CD4-positive, alpha-beta T cell treated with Interleukin-2 at 100 ng/mL for 4 hours (primary cell): ENCODE data around the gene HCN2.

Experiments
- DNase-seq: peaks from one replicate; pipeline ENCODE4 v3.0.0-alpha.2; 2020; ENCODE audit warnings: low spot score

Gene HCN2

DNA sequence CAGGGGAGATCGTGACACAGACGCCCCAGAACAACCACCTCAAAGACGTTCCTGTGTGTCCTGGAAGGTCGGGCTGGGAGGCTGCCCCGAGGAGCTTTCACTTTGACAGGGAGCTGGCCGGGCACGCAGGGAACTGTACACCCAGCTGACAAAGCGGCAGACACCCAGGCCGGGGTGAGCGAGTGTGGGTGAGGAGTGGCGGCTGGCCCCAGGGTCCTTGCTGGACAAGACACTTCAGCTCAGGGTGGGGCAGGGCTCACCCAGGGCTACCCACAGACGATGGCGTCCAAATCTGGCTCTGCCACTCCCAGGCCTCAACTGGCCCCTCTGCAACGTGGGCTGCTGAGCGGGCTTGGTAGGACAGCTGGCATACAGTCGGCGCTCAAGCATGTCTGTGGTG lies 52.0 kb downstream of the HCN2 start:
- no peak for DNase-seq

DNA sequence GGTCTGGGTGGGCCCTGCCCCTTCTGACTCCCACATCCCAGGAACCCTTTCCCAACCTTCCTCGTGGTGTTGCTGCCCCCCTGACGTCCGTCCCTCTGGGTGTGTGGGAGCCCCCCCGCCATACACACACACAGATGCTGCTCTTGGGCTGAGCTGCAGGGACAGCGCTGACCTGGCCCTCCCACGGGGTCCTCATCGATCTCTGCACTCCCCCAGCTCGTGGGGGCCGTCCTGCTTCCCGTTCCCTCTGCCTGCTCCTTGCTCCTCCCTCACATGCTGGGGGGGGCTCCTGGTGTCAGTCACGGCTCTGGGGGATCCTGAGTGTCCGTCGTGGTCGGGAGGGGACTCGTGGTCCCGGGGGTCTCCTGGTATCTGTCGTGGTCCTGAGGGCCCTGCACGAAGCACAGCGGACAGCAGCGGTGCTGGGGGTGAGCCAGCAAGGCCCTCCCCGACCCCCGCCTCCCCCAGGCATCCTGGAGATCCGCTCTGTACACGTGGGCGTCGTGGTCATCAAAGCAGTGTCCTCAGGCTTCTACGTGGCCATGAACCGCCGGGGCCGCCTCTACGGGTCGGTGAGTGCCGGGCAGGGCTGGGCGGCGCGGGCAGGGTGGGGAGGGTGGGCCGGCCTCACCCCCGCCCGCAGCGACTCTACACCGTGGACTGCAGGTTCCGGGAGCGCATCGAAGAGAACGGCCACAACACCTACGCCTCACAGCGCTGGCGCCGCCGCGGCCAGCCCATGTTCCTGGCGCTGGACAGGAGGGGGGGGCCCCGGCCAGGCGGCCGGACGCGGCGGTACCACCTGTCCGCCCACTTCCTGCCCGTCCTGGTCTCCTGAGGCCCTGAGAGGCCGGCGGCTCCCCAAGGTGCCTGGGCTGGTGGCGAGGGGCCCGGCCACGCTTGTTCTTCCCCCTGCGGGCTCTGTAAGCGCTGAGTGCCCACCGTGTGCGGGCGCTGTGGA lies 53.4 kb downstream of the HCN2 start:
- DNase-seq: no peak

DNA sequence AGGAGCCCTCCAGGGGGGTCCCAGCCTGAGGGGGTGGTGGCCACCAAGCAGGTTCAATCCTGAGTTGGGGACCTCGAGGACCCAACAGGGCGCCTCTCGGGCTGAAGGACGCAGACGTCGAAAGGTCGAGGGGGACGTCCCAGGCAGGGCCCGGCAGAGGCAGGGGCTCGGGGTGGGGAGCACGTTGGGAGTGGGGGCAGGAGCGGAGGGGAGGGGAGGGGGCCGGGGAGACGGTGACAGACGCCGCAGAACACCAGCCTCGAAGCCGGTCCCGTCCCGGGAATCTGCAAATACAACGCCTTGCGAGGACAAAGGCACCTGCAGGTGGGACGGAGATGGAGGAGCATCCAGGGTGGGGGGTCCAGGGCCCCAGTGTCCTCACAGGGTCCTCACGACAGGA lies 54.1 kb downstream of the HCN2 start:
- DNase-seq: no peak

DNA sequence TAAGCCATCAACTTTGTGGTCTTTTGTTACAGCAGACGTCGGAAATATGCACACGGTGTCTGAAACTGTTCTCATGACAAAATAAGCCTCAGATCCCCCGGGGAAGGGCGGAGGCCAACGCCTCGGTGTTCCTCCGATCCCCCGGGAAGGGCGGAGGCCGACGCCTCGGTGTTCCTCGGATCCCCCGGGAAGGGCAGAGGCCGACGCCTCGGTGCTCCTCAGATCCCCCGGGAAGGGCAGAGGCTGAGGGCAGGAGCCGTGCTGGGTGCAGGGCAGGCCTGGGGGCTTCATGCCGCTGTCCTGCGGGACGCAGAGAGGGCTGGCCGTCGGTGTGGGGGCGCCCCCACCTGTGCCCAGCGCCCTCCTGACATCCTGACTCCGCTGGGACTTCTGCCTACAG lies 54.7 kb downstream of the HCN2 start:
- no peak for DNase-seq

DNA sequence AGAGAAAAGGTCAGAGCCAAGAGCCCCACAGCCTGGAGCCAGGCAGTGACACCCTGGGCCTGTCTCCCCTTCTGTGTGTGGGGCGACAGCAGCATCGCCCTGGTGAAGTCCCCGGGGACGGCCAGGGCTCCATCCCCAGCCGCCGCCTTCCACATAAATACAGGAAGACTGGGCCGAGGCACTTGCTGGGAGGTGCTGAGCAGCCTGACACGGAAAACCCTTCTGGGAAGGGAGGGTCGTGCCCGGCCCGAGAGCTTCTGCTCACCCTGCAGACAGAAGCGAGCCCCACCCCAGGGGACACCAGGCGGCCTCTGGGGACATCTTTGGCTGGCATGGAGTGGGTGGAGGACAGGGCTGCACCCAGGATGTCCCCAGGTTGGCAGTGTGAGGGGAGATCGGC lies 55.1 kb downstream of the HCN2 start:
- DNase-seq: no peak

DNA sequence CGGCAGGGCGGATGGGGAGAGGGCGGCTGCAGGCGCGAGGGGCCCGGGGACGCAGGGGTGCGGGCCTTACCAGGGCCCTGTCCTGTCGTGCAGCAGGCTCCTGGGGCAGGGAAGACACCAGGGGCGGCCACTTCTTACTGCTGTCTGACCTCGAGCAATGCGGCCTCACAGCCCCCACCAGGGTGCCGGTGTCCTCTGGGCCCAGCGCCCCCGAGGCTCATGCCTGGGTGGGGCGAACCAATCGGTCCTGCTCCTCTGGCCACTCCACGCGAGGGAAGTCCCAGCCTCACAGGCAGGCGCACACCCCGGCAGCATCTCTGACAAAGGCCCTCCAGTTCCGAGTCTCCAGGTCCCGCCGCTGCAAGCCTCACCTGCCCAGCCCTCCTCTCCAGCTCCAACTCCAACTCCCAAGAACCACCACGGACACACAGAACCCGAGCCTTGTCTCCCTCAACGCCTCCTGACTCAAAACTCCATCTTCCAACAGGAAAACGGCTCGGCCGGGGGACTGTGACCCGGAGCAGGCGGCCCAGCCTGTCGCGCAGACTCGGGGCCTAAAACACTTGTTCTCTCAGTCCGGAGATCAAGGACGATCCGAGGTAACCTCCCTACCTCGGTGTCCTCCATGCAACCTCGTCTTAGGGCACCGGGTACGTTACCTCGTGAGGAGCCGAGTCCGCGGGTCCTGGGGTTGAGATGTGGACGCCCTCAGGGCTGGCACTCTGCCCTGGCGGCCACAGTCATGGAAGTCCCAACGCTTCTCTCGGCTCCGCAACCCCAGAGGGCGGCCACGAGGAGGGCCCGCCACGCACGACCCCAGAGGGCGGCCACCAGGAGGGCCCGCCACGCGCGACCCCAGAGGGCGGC lies 56.5 kb downstream of the HCN2 start:
- no peak for DNase-seq

DNA sequence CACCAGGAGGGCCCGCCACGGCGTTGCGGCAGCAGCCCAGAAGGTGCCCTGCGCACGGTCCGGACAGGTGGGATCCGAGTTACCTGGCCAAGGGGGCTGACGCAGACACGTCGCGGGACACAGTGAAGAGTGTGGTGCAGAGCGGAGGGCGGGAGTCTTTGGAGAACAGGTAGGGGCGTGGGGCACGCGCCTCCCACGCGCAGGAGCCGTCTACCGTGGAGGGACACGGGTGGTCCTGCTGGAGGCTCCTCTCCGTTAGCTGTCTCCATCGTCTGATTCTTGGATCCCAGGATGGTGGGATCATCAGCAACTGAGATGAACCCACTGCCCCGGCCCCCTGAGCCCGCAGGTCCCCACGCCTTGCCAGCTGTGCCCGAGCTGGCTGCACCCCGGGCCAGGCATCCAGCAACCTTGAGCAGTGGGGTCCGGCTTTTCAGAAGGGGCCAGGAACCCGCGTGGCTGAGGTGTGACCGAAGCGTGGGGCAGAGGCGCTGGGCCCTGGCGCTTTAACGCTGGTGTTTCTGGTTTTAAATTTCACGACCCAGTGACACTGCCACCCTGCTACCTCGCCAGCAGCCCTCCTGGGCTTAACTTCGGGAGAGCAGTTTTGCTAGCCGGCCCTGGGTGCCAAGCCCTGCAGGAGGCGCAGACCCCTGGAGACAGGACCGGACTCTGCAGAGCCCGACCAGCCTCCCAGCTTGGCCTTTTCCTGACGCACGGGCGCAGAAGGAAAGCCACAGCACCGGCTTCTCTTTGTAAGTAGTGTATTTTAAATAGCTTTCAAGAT lies 57.3 kb downstream of the HCN2 start:
- no peak for DNase-seq

DNA sequence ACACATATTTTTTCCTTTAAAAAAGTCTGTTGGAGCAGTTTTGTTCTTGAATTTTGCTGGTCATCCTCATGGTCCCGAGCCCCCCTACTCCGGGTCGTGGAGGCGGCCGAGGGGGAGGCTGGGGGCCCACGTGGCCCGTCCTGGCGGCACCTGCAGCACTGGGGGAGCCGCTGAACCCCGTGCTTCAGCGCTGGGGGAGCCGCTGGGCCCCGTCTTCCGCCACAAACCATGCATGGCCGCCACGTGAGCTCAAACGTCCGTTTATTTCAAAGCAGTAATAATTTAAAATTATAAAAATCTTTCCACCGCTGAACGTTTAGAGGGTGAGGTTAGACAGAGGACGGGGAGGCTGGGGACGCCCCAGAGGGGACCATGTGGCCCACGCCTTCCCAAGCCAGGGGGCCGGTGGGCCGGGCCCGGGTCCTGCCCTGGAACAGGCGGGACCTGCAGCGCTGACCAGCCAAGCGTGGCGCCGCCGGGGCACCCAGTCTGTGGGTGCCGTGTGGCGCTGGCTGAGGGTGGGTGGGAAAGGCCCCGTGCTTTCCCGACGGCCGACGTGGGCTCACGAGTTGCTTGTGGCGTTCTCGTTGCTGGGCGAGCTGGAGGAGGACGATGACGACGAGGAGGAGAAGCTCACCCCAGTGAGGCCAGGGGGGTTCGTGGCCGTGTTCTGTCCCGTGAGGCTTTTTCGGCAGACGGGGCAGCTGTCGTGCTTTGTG lies 58.0 kb downstream of the HCN2 start:
- no peak for DNase-seq

DNA sequence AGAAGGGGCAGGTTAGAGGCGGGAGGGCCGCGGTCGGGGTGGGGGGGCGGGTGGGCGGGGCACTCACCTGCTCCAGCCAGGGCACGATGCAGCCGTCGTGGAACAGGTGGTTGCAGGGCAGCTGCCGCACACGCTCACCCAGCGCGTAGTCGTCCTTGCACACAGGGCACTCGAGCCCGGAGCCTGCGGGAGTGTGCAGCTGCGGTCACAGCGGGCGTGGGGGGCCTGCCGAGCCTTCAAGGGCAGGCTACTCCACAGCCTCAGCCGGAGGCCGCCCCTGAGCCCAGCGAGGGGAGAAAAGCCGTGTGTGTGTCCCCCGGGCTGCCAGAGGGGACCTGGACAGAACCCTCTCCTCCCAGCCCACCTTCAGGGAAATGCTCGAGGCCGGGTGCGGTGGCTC lies 58.6 kb downstream of the HCN2 start:
- DNase-seq: no peak

DNA sequence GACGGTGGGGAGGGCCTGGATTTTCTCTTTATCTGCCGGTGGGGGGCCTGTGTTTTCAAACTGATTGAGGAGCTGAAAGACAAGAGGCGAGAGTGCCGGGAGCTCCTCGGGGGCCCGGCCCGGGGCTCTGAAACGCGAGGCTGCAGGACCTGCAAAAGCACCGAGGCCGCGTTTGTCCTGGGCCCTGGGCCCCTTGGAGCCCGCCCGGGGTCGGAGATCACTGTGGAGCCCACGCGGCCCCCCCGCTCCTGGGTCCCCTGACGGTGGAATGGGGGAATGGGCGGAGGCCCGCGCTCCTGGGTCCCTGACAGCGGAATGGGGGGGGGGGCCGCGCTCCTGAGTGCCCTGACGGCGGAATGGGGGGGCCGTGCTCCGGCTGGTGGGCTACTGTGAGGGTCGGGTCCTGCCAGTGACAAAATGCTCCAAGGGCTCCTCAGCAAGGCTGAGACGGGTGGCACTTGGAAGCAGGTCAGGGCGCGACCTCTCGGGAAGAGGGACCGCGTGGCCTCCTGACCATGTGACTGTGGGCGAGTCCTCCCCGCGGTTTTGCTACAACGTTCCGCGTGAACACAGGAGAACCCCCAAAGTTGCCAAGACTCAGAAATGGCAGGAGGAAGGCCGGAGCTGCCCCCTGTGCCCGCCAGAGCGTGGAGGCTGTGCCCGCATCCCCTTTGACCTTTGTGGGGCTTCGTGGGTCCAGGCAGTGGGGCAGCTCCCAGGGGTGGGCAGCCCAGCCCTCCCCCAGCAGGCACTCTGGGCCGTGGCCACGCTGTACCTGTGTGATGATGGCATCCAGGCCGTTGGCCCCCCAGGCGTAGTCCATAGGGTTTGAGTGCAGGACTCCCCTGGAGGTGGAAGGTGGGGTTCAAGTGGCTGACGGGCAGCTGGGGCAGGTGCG lies 59.5 kb downstream of the HCN2 start:
- no peak for DNase-seq

DNA sequence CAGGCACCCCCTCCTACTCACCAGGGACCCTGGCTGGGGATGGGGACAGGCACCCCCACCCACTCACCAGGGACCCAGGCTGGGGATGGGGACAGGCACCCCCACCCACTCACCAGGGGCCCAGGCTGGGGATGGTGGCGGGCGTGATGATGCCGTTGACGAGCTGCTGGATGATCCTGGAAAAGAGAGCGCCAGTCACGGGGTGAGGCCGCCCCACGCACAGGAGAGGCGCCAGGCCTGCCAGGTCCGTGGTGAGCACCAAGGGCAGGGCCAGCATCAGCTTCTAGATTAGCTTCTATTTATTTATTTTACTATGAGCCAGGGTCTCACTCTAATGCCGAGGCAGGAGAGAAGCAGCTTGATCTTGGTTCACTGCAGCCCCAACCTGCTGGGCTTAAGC lies 60.4 kb downstream of the HCN2 start:
- no peak for DNase-seq

DNA sequence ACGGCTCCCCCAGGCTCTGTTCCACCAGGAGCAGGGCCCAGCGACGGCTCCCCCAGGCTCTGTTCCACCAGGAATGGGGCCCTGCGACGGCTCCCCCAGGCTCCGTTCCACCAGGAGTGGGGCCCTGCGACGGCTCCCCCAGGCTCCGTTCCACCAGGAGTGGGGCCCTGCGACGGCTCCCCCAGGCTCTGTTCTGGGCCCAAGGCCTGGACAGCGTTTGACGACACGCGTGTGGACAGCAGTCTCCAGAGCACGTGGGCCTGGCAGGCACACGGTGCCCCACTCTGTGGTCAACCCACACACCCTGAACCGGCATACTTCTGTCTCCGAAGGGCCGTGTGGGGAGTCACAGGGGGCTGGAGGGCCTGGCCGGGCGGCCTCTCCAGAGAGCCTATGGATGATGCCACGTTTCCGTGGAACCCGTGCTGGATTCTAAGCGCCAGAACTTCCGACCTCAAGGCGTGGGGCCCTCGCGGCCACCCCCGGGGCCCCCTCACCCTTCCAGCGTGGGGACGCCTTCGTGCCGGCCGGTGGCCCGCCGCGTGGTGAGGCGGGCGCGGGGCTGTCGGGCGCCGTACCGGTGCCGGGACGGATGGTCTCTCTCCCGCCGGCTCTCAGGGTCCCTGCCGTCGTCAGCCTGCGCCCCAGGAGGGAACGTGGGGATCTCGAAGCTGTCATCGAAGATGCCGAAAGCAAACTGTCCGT lies 61.6 kb downstream of the HCN2 start:
- DNase-seq: no peak

DNA sequence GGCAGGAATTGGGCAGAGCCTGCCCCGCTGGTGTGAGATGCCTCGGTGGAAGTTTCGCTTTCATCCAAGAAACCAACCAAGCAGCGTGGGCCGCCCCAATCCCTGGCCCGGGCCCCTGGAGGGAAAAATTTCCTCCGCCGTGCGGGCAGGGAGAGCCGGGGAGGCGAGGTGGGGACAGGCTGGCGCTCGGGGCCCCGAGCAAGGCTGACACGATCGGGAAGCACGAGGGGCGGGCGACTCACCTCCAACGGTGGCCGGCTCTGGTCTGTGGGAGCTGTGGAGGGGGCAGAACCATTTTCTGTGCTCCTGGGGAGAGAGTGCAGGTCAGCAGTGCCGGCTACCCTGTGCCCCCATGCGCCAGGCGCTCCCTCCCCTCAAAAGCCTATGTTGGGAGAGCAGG lies 62.3 kb downstream of the HCN2 start:
- no peak for DNase-seq

DNA sequence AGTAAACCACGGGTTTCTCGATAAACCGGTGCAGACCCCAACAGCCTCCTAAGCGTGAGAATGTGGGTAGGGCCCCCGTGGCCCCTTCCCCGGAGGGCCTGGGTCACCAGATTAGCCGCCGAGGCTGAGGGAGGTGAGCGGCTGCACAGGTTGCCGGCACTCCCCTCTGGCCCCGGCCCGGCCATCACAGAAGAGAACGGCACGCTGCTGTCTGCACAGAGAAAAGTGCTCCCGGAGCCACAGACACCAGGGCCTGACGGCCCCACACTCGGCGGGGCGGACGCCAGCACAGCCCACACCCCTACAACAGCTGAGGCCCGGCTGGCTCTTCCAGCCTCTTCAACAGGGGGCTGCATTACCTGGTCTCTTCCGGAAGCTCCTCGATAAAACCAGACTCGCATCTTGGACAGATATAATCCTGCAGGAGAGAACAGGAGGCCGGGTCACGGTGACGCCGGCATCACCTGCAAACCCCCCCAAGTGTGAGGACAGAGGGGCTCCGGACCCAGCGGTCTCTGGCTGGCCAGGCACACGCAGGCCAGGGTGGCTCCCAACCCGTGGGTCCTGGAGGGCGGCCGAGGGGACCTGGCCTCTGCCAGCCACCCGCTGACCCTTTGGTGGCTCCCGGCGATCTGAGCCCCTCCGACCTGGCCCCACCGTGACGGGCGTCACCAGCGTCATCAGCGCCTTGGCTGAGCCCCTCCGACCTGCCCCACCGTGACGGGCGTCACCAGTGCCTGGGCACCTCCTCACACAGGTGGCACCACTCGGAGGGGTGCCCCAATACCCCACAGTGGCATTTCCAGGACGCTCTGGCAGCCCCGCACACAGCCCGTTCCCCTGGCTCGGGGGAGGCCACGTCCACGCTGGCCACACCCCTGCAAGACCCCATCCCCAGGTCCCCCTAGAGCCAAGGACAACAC lies 63.0 kb downstream of the HCN2 start:
- DNase-seq: no peak

DNA sequence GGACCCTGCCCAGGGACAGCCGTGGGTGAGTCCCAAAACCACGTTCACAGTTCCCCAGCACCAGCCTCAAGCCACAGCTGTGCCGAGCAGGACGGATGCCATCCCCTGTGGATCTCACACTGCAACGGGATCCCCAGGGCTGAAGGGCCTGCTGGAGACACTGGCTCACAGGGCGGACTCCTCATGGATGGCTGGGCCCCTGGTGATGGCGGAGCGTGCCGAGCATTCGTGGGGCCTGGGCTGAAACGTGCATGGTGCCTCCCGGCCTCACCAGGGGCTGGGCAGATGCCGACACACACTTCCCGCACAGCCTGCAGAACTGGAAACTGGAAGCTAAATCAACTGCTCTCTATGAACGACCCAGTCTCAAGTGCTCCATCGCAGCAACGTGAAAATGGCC lies 63.7 kb downstream of the HCN2 start:
- no peak for DNase-seq

DNA sequence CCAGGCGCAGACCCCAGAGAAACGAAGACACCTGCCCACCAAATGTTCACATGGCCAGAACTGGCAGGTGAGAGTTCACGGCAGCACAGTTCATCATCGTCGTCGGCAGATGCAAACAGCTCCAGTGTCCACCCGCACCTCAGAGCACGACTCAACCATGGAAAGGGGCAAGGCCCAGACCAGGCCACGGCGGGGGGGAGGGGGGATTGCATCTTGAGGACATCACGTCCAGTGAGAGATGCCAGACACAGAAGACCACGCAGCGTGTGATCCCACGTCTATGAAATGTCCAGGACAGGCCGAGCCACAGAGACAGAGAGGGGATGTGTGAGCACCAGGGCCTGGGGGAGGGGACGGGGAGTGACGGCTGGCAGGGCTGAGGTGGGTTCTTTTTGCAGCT lies 66.0 kb downstream of the HCN2 start:
- no peak for DNase-seq

DNA sequence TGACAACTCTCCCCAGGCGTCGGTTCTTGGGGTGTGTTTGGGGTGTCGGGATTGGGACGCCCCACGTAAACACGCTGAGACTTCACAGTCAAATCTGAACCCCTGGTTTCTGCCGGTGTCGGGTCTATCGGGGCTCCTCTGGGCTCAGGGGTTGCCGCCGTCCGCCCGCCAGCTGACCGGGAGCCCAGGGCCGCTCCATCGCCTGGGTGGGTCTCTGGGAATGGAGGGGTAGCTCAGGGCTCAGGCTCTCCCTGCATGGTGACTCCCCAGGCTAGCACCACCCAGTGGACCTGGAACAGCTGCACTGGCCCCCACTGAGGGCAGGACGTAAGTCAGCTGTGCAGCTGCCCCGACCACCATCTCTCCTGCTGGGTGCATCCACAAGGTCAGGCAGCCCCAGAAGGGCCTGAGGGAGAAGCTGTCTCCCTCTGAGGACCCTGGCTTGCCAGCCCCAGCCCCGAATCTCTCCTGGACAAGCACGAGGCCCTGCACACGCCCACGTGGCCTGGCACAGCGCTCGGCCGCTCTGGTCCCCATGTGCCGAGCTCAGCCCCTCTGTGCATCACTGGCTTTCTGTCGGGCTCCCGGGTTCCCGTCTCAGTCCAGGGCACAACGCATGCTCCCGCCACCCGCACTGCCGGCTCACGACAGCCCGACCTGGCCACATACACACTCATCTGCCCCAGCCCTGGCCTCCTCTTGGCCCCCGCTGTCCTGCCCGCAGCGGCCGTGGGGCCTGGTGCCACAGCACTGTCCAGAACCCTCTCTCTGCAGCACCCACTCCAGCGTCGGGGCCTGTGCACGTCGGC lies 67.3 kb downstream of the HCN2 start:
- no peak for DNase-seq

DNA sequence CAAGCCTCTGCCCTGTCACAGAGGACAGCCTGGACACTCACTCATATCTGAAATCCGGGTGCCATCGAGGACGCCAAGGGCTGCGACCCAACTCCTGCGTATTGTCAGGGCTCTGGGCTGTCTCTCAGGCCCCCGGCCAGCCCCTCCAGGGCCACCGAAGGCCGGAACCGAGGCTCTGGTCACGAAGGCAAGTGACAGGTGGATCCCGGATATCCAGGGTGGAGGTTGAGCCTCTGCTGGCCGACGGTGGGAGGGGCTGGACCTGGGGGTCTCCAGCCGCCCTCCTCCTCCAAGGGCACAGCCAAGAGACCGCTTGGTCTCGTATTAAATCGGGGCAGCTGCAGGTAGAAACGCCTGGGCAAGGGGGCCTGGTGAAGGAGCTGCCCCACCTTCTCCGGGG lies 67.9 kb downstream of the HCN2 start:
- no peak for DNase-seq
